Thoracic aorta (tissue), 2 donors: Measurements from ENCODE around the gene UNC119. TPM values are rescaled to one million over a fixed set of nuclear protein-coding genes. Genes with fewer than 3 reads are reported as not detected.

Source experiments
- ATAC-seq: fragments of 150-250 bp; one replicate; pipeline ENCODE4 v1.8.0; 2017; ENCODE audit warnings: low read depth; ENCODE audit not compliant: insufficient number of reproducible peaks, low FRiP score
- DNase-seq: peaks from one replicate; pipeline ENCODE4 v3.0.0-alpha.2; 2020; ENCODE audit warnings: low spot score
- H3K27ac ChIP-seq, 2 donors: fragments of 200-600 bp; sonication (generic); 1 replicate in 1 of 2; 2 replicates in 1 of 2; pipeline ENCODE4 v1.5.1; 2016; ENCODE audit warnings: mild to moderate bottlenecking in 2 of 2, moderate library complexity in 2 of 2
- H3K27me3 ChIP-seq: fragments of 200-600 bp; sonication (generic); replicated peaks from 2 replicates; pipeline ENCODE4 v1.6.0; 2016; ENCODE audit warnings: mild to moderate bottlenecking; ENCODE audit not compliant: insufficient read depth
- H3K36me3 ChIP-seq: fragments of 200-600 bp; sonication (generic); one replicate; pipeline ENCODE4 v1.5.1; 2016
- H3K4me1 ChIP-seq, 2 donors: fragments of 200-600 bp; sonication (generic); 1 replicate in 1 of 2; 2 replicates in 1 of 2; pipeline versions ENCODE4 v1.5.1 to v1.6.0; 2016; ENCODE audit warnings: low read depth in 2 of 2, mild to moderate bottlenecking in 1 of 2; ENCODE audit not compliant: control insufficient read depth in 1 of 2
- H3K4me3 ChIP-seq: fragments of 200-600 bp; sonication (generic); 2 replicates; pipeline ENCODE4 v1.5.1; 2016; ENCODE audit warnings: mild to moderate bottlenecking
- H3K9me3 ChIP-seq: fragments of 200-600 bp; sonication (generic); 2 replicates; pipeline ENCODE4 v1.5.1; 2016
- total RNA-seq, 2 donors: library from RNA; depleted of rRNA; stranded (reverse); fragments of >200 nt; gene quantifications; one replicate each; pipeline versions ENCODE4 v1.1.0 to v1.2.3, GENCODE V29; 2016
- TF ChIP-seq, protein P1 (sequence below): fragments of 200-600 bp; sonication (generic); IDR thresholded peaks from one replicate; pipeline ENCODE4 v1.5.1; 2019; ENCODE audit warnings: antibody characterized with exemption

UNC119 gene
- total RNA-seq, 2 donors from 2014 or later = 27.8 to 34.9 TPM

GRCh38 chr17:28507567-28508203 lies 44.7 kb downstream of the UNC119 start:
- H3K36me3 ChIP-seq = no peaks in the 10 kb centered on the region
- ATAC-seq (no peak), DNase-seq (no peak)
- no peak overlapping the region for H3K4me3 ChIP-seq
- no peaks in the 10 kb centered on the region for H3K9me3 ChIP-seq
- no peaks in the 10 kb centered on the region for H3K4me1 ChIP-seq
- no peaks in the 10 kb centered on the region for H3K27me3 ChIP-seq
- TF ChIP-seq, protein P1, sequence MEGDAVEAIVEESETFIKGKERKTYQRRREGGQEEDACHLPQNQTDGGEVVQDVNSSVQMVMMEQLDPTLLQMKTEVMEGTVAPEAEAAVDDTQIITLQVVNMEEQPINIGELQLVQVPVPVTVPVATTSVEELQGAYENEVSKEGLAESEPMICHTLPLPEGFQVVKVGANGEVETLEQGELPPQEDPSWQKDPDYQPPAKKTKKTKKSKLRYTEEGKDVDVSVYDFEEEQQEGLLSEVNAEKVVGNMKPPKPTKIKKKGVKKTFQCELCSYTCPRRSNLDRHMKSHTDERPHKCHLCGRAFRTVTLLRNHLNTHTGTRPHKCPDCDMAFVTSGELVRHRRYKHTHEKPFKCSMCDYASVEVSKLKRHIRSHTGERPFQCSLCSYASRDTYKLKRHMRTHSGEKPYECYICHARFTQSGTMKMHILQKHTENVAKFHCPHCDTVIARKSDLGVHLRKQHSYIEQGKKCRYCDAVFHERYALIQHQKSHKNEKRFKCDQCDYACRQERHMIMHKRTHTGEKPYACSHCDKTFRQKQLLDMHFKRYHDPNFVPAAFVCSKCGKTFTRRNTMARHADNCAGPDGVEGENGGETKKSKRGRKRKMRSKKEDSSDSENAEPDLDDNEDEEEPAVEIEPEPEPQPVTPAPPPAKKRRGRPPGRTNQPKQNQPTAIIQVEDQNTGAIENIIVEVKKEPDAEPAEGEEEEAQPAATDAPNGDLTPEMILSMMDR = no peak
- H3K27ac ChIP-seq = no peak overlapping the region

DNA sequence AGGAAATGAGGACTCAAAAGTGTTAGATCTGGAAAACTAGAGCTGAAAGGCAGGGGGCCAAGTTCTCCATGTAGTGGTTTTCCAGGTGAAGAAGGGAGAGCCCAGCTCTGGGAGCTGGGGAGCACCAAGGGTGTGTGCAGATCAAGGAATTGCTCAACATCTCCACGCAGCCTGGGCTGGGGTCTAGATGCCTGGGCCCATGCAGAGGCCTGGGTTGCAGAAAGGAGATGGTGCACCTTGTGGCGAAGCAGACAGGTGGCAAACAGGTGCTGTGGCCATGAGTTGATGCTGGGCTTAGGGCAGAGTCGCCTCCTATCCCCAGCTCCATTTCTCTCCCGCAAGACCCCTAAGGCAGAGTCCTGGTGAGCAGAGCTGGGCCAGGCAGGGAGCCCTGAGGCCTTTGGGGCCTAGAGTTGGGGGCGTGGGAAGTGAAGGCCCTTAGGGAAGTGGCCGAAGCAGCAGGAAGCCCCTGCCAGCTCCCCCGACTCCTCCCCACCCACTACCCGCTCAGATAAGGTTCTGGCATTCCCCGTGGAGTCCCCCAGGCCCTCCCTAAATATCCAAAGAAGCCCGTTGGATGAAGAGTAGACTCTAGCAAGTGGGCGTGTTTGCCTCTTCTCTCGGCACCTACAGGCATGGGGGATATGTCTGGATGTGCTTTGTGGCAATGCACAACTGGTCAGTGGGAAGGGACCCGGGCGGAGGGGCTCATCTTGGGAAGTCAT lies 45.5 kb downstream of the UNC119 start:
- TF ChIP-seq, protein P1 = no peak
- no peak for DNase-seq
- Histone ChIP-seq H3K9me3 (no peaks in the 10 kb centered on the region), H3K36me3 (no peaks in the 10 kb centered on the region), H3K4me3 (no peak overlapping the region), H3K4me1 (no peaks in the 10 kb centered on the region), H3K27ac (no peak overlapping the region), H3K27me3 (no peaks in the 10 kb centered on the region)
- ATAC-seq = no peak

GRCh38 chr17:28505986-28506665 lies 46.3 kb downstream of the UNC119 start, which contains the start of gene FOXN1:
TSS of gene FOXN1 (plus strand) at chr17:28506348. CDS start at chr17:28523970, 17,622 bp downstream.
- H3K4me1 ChIP-seq = no peaks in the 10 kb centered on the region
- no peak within 1 kb of the TSS for H3K4me3 ChIP-seq
- H3K27me3 ChIP-seq = no peaks in the 10 kb centered on the region
- ATAC-seq = no peak
- TF ChIP-seq, protein P1 = no peak
- DNase-seq = no peak
- H3K36me3 ChIP-seq = no peaks in the 10 kb centered on the region
- no peak within 1 kb of the TSS for H3K27ac ChIP-seq
- H3K9me3 ChIP-seq = no peaks in the 10 kb centered on the region

GRCh38 chr17:28503420-28503819 lies 49.0 kb downstream of the UNC119 start:
- DNase-seq = no peak
- H3K27me3 ChIP-seq = no peaks in the 10 kb centered on the region

More at GRCh38 chr17:28503420-28503819, 49.0 kb downstream of the UNC119 start:
- Histone ChIP-seq H3K4me1 (no peaks in the 10 kb centered on the region), H3K27ac (no peak overlapping the region), H3K9me3 (no peaks in the 10 kb centered on the region), H3K36me3 (no peaks in the 10 kb centered on the region), H3K4me3 (no peak overlapping the region)
- ATAC-seq = no peak
- TF ChIP-seq, protein P1 = no peak
